GM12865 (cell line): ENCODE results near the gene GIT1.

ENCODE experiments used
- DNase-seq: peaks from one replicate; pipeline ENCODE4 v3.0.0; 2010; ENCODE audit warnings: low read depth
- H3K4me3 ChIP-seq: 2 replicates; pipeline ENCODE4 v1.5.1; 2011; ENCODE audit warnings: mild to moderate bottlenecking, low read depth, low read length, control low read depth
- TF ChIP-seq, protein P1 (sequence below): IDR thresholded peaks from 2 replicates; pipeline ENCODE4 v1.5.1; 2011; ENCODE audit warnings: low read length, control low read depth, low read depth, inconsistent platforms; ENCODE audit not compliant: insufficient read depth; ENCODE audit errors: missing control alignments

Gene GIT1

DNA sequence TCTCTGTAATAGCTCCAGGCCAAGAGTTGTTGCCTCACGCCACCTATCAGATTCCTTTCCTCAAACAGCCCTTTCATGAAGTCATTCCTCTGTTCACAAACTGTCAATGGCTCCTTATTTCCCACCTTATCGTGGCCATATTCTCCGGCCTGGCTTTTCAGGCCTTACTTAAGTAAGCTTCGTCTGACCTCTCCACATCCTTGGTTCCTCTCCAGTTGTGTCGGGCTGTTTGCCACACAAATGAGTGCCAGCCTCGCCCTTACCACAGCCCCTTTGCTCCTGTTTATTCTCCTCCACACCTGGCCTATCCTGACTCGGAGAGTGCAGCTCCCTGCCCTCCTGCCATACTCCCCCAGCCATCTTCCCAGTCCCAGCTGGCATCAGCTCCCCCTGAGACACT, 18.9 kb downstream of the GIT1 start:
- no peak for DNase-seq
- no peak overlapping the region for H3K4me3 ChIP-seq
- TF ChIP-seq, protein P1, sequence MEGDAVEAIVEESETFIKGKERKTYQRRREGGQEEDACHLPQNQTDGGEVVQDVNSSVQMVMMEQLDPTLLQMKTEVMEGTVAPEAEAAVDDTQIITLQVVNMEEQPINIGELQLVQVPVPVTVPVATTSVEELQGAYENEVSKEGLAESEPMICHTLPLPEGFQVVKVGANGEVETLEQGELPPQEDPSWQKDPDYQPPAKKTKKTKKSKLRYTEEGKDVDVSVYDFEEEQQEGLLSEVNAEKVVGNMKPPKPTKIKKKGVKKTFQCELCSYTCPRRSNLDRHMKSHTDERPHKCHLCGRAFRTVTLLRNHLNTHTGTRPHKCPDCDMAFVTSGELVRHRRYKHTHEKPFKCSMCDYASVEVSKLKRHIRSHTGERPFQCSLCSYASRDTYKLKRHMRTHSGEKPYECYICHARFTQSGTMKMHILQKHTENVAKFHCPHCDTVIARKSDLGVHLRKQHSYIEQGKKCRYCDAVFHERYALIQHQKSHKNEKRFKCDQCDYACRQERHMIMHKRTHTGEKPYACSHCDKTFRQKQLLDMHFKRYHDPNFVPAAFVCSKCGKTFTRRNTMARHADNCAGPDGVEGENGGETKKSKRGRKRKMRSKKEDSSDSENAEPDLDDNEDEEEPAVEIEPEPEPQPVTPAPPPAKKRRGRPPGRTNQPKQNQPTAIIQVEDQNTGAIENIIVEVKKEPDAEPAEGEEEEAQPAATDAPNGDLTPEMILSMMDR = no peak

GRCh38 chr17:29569245-29569950, 20.1 kb downstream of the GIT1 start:
- no peak for DNase-seq
- H3K4me3 ChIP-seq = peak overlapping the region; percentile 61
- TF ChIP-seq, protein P1 = no peak

DNA sequence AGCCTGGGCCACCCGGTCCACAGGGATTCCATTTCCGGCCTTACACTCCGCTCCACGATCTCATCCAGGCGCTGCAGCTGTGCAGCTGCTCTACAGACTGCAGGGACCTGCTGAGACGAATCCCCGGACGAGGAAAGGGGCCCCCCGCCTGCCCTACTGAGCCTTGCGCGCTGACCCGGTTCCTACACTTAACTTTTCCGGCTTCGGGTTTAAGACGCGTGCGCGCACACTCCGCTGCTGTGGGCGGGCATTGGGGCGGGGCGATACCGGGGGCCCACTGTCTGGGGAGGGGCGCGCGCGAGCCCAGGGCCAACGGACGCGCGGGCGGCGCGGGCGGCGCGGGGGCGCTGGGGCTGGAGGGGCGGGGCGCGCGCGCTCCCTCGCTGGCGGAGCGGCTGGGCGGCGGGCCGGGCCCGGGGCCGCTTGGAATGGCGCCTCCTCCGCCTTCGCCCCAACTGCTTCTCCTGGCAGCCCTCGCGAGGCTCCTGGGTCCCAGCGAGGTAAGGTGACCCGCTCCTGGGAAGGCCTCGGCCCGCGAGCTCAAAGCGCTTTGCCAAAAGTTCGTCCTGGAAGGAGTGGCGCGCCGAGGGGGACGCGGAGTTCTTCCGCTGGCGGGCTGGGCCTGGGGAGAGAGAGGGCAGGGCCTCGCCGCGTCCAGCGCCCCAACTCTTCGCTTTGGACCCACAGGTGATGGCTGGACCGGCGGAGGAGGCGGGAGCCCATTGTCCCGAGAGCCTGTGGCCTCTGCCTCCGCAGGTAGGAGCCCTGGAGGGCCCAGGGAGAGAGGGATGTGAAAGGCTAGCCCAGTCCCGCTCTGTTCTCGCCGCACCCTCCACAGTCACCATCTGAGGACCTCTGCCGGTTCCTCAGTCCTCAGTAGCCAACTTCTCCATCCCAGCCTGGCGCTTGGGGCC, 20.9 kb downstream of the GIT1 start, which contains the start of gene TP53I13:
Gene TP53I13, plus strand, starts transcription at position 371 of the 914 bp plus-strand sequence. Its CDS starts 58 bp downstream, at position 429.
- DNase-seq = peak; percentile 93
- H3K4me3 ChIP-seq = peak within 1 kb of the TSS; percentile 85
- TF ChIP-seq, protein P1 = no peak

GRCh38 chr17:29567554-29568330, 21.7 kb downstream of the GIT1 start:
- peak; percentile 89 for DNase-seq
- TF ChIP-seq, protein P1 = peak; percentile 59
- peak overlapping the region; percentile 85 for H3K4me3 ChIP-seq

- DNase-seq = no peak
- H3K4me3 ChIP-seq = peak overlapping the region; percentile 85
- TF ChIP-seq, protein P1 = no peak
These were observed 22.2 kb downstream of the GIT1 start for GRCh38 chr17:29567304-29567553.

GRCh38 chr17:29566473-29567303, 22.8 kb downstream of the GIT1 start, which contains the start of gene ABHD15:
TSS of gene ABHD15 (minus strand) at chr17:29567037. CDS start at chr17:29566966, 71 bp downstream.
- DNase-seq = peak; percentile 72
- peak within 1 kb of the TSS; percentile 85 for H3K4me3 ChIP-seq
- TF ChIP-seq, protein P1 = peak; percentile 14
